Natural killer cell (primary cell): Measurements from ENCODE around the gene TTC39B. TPM values are rescaled to one million over a fixed set of nuclear protein-coding genes. Genes with fewer than 3 reads are reported as not detected.
A peak's percentile ranks its signal among the peaks of the same experiment; 100 is the strongest.

Experiments
- ATAC-seq, 3 donors: fragments of 150-1000 bp in 2 of 3; fragments of 200-7000 bp in 1 of 3; cut with Tn5 transposase; 1 replicate in 1 of 3; 2 replicates in 2 of 3; pipeline ENCODE4 v1.10.0; 2021; ENCODE audit warnings: mild to moderate bottlenecking in 2 of 3, moderate library complexity in 2 of 3
- DNase-seq, 2 donors: peaks; one replicate each; pipeline versions ENCODE4 v3.0.0 to v3.0.0-alpha.2; 2013 to 2021; ENCODE audit warnings: mixed read lengths in 1 of 2
- H3K27ac ChIP-seq: one replicate; pipeline ENCODE4 v1.5.1; 2013; ENCODE audit warnings: mild to moderate bottlenecking, low read length
- H3K27me3 ChIP-seq: one replicate; pipeline ENCODE4 v1.6.1; 2013; ENCODE audit warnings: low read length; ENCODE audit not compliant: control insufficient read depth, insufficient read depth
- H3K36me3 ChIP-seq: one replicate; pipeline ENCODE4 v1.6.1; 2013; ENCODE audit warnings: low read length; ENCODE audit not compliant: control insufficient read depth, insufficient read depth
- H3K4me1 ChIP-seq: one replicate; pipeline ENCODE4 v1.6.1; 2013; ENCODE audit warnings: low read length; ENCODE audit not compliant: control insufficient read depth, insufficient read depth
- H3K4me3 ChIP-seq: one replicate; pipeline ENCODE4 v1.5.1; 2013; ENCODE audit warnings: low read length
- H3K9me3 ChIP-seq: one replicate; pipeline ENCODE4 v1.6.1; 2013; ENCODE audit warnings: low read length; ENCODE audit not compliant: control insufficient read depth, insufficient read depth
- H3K27ac Mint-ChIP-seq, 2 donors: one replicate each; pipeline ENCODE4 v1.8.0; 2022; ENCODE audit warnings: mild to moderate bottlenecking in 2 of 2, mixed read lengths in 2 of 2, moderate library complexity in 1 of 2
- H3K27me3 Mint-ChIP-seq, 2 donors: one replicate each; pipeline ENCODE4 v1.8.0; 2022; ENCODE audit warnings: low read depth in 2 of 2, mixed read lengths in 2 of 2
- H3K36me3 Mint-ChIP-seq: one replicate; pipeline ENCODE4 v1.8.0; 2022; ENCODE audit warnings: mixed read lengths
- H3K4me1 Mint-ChIP-seq, 2 donors: one replicate each; pipeline ENCODE4 v1.8.0; 2022; ENCODE audit warnings: mixed read lengths in 2 of 2
- H3K4me3 Mint-ChIP-seq: one replicate; pipeline ENCODE4 v1.8.0; 2022; ENCODE audit warnings: mild to moderate bottlenecking, moderate library complexity, mixed read lengths
- H3K9me3 Mint-ChIP-seq, 2 donors: one replicate each; pipeline ENCODE4 v1.8.0; 2022; ENCODE audit warnings: mixed read lengths in 2 of 2
- CTCF ChIP-seq: fragments of 200-600 bp; IDR thresholded peaks from one replicate; pipeline ENCODE4 v1.8.0; 2022; ENCODE audit warnings: antibody characterized with exemption
- WGBS: methylation state at CpG from one replicate; pipeline ENCODE4 v1.1.7; 2013; ENCODE audit warnings: missing lambda C conversion rate; ENCODE audit not compliant: insufficient coverage; 5-methylcytosine and 5-hydroxymethylcytosine counted together
- intact Hi-C: fragments of 100-400 bp; cut with micrococcal nuclease; formaldehyde crosslinking; loops from one replicate; pipeline ENCODE4 v1.14.2; 2022
- total RNA-seq, 4 donors: library from RNA; stranded (reverse); fragments of 120-200 nt in 1 of 4; gene quantifications; one replicate each; pipeline versions ENCODE4 v1.2.3 to v1.2.4, GENCODE V29; 2013 to 2022

Gene TTC39B
- total RNA-seq, 3 donors from 2014 or later (not counting 1 experiment from before 2014, with no cell fraction given) = 51.2 to 65.1 (median 54.2) TPM

DNA sequence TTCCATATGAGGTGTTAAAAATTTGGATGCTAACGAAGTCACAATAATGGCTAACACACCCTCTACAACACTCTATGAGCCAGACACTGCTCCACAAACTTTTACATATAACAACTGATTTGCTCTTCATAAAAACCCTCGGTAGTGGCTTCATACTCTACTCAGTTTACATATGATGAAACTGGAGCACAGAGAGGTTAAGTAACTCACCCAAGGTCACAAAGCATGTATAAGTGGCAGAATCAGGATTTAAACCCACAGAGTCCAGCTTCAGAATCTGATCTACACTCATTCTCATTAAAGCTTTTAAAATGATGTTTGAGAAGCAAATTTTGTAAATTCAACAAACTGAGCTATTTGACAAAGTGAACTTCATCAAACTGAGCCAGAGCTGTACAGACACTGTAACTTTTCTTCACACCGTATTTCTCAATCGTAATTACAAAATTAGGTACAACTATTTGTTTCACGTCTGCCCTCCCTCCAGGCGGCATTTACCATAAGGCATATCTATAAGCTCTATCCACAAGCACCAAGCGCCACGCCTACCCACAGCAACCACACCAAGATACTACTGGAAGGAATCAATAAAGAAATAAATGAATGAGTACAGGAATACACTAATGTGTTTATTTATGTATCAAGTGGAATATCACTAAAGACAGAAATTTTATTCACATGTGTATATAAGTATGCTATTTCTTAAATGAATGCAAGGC, 24.3 kb downstream of the TTC39B start:
- Histone ChIP-seq H3K36me3 (no peaks in the 10 kb centered on the region), H3K27me3 (no peaks in the 10 kb centered on the region), H3K9me3 (no peaks in the 10 kb centered on the region), H3K4me1 (peaks cover 5% of the 10 kb centered on the region), H3K27ac (no peak overlapping the region), H3K4me3 (no peak overlapping the region)
- no peak for DNase-seq
- H3K27me3 Mint-ChIP-seq = no peaks in the 10 kb centered on the region
- H3K36me3 Mint-ChIP-seq = no peaks in the 10 kb centered on the region
- TF ChIP-seq CTCF = no peak
- WGBS = 85% methylated on average over 5 of the region's 8 CpGs
- ATAC-seq = no peak
- H3K4me1 Mint-ChIP-seq = peaks cover 43 to 59% of the 10 kb centered on the region in 2 donors
- no peak overlapping the region for H3K4me3 Mint-ChIP-seq
- peak overlapping the region in 1 of 2 donors; percentile 19 for H3K27ac Mint-ChIP-seq
- no peaks in the 10 kb centered on the region for H3K9me3 Mint-ChIP-seq
- intact Hi-C loops = no loop called here

GRCh38 chr9:15280647-15281046, 26.4 kb downstream of the TTC39B start:
- H3K27ac Mint-ChIP-seq = no peak overlapping the region
- H3K36me3 Mint-ChIP-seq = no peaks in the 10 kb centered on the region
- 100% methylated on average over 2 of the region's 3 CpGs for WGBS
- Histone ChIP-seq H3K27me3 (no peaks in the 10 kb centered on the region), H3K4me1 (peaks cover 3% of the 10 kb centered on the region), H3K27ac (no peak overlapping the region), H3K9me3 (no peaks in the 10 kb centered on the region), H3K4me3 (no peak overlapping the region), H3K36me3 (no peaks in the 10 kb centered on the region)
- ATAC-seq (no peak), DNase-seq (no peak)
- no peak overlapping the region for H3K4me3 Mint-ChIP-seq
- H3K9me3 Mint-ChIP-seq = no peaks in the 10 kb centered on the region
- H3K4me1 Mint-ChIP-seq = peaks cover 34 to 57% of the 10 kb centered on the region in 2 donors
- intact Hi-C loops = no loop called here
- H3K27me3 Mint-ChIP-seq = no peaks in the 10 kb centered on the region
- no peak for TF ChIP-seq CTCF

DNA sequence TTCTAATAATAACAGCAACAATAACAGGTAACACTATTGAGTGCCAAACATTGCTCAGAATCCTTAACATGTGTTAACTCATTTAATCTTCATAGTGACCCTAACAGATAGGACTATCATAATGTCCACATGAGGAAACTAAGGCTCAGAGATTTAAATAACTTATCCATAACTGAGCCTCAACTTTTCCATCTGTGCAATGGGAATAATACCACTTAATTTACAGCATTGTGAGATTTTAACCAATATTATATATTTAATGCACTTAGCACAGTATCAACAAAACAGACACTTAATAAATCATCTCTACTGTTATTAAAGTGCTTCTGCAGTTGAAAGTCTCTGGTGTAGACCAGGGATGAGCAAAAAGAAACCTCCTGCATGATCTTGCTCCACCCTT, 28.2 kb downstream of the TTC39B start:
- H3K4me1 Mint-ChIP-seq = peaks cover 33 to 62% of the 10 kb centered on the region in 2 donors

More for the DNA sequence above, 28.2 kb downstream of the TTC39B start:
- intact Hi-C loops = loop anchor here (5.0 kb wide), 2 partner anchors 208 to 328 kb away; no protein-coding TSS in a partner anchor
- DNase-seq (no peak), ATAC-seq (no peak)
- Histone ChIP-seq H3K36me3 (no peaks in the 10 kb centered on the region), H3K27me3 (no peaks in the 10 kb centered on the region), H3K9me3 (no peaks in the 10 kb centered on the region), H3K4me3 (no peak overlapping the region), H3K4me1 (peaks cover 3% of the 10 kb centered on the region), H3K27ac (no peak overlapping the region)
- H3K4me3 Mint-ChIP-seq = no peak overlapping the region
- H3K27me3 Mint-ChIP-seq = no peaks in the 10 kb centered on the region
- no peak for TF ChIP-seq CTCF
- H3K27ac Mint-ChIP-seq = peak overlapping the region; percentile 13 to 66
- no peaks in the 10 kb centered on the region for H3K9me3 Mint-ChIP-seq
- H3K36me3 Mint-ChIP-seq = no peaks in the 10 kb centered on the region
